Body of pancreas (tissue), 4 donors: Measurements from ENCODE around the gene RPL4.

Experiments
- POLR2A ChIP-seq, 3 donors: fragments of 450-650 bp; IDR thresholded peaks; one replicate each; pipeline ENCODE4 v1.6.1; 2016; ENCODE audit warnings: antibody characterized with exemption in 3 of 3, mild to moderate bottlenecking in 2 of 3
- TF ChIP-seq, protein P1 (sequence below), 7 experiments: fragments of 450-650 bp in 4 of 7; fragments of 200-600 bp in 3 of 7; sonication (generic) in 3 of 7; IDR thresholded peaks; one replicate each; pipeline ENCODE4 v1.5.1; 2016 to 2019; ENCODE audit warnings: antibody characterized with exemption in 7 of 7

DNA sequence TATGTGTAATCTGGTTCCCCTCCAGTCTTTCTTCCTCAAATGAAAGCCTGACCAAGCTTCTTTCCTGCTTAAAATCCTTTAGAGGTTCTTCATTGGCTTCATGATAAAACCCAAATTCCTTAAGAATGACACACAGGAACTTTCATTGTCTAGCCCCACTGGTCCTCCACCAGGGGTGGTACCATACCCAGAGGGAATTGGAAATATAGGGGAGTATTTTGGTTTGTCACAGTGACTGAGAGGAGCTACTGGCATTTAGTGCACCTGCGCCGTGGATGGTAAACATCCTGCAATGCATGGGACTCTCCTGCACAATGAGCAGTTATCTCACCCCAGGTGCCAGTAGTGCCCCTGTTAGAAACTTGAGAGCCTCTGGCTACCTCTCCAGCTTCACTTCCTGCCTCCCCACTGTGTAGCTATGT is 11.3 kb upstream of the RPL4 start:
- TF ChIP-seq, protein P1, sequence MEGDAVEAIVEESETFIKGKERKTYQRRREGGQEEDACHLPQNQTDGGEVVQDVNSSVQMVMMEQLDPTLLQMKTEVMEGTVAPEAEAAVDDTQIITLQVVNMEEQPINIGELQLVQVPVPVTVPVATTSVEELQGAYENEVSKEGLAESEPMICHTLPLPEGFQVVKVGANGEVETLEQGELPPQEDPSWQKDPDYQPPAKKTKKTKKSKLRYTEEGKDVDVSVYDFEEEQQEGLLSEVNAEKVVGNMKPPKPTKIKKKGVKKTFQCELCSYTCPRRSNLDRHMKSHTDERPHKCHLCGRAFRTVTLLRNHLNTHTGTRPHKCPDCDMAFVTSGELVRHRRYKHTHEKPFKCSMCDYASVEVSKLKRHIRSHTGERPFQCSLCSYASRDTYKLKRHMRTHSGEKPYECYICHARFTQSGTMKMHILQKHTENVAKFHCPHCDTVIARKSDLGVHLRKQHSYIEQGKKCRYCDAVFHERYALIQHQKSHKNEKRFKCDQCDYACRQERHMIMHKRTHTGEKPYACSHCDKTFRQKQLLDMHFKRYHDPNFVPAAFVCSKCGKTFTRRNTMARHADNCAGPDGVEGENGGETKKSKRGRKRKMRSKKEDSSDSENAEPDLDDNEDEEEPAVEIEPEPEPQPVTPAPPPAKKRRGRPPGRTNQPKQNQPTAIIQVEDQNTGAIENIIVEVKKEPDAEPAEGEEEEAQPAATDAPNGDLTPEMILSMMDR (IDR thresholded peaks at IDR 0.05), result no peak
- no peak for TF ChIP-seq POLR2A (IDR thresholded peaks at IDR 0.05)
